HS-5 (cell line): ENCODE results near the gene GP1BA.
"Not testable (repeated sequence)": the region's sequence is repeated elsewhere in the genome, so short reads cannot be mapped to it uniquely, and the experiment has no call there.

Experiments
- DNase-seq: peaks from one replicate; pipeline ENCODE4 v3.0.0-alpha.2; 2012; ENCODE audit warnings: low read depth

The GP1BA gene

GRCh38 chr17:4901648-4902344, 30.3 kb upstream of the GP1BA start:
- no peak for DNase-seq

GRCh38 chr17:4902540-4902939, 29.5 kb upstream of the GP1BA start:
- DNase-seq, result no peak

- peak; percentile 45 for DNase-seq
Measured at GRCh38 chr17:4903051-4903818, 28.8 kb upstream of the GP1BA start, which contains the start of gene CHRNE. Gene CHRNE, minus strand, starts transcription at chr17:4903098. Its CDS starts 35 bp downstream, at chr17:4903063.

GRCh38 chr17:4906642-4907041, 25.4 kb upstream of the GP1BA start:
- DNase-seq, result not testable (repeated sequence)

GRCh38 chr17:4908301-4908700, 23.8 kb upstream of the GP1BA start:
- DNase-seq, result no peak

- DNase-seq, result peak; percentile 30
Measured at GRCh38 chr17:4908711-4909496, 23.2 kb upstream of the GP1BA start.

GRCh38 chr17:4913994-4914393, 18.1 kb upstream of the GP1BA start:
- DNase-seq, result no peak

- DNase-seq, result not testable (repeated sequence)
Measured at GRCh38 chr17:4914551-4914950, 17.5 kb upstream of the GP1BA start.

GRCh38 chr17:4919511-4920047, 12.5 kb upstream of the GP1BA start:
- DNase-seq, result no peak

- DNase-seq, result no peak
Measured at GRCh38 chr17:4920351-4921048, 11.6 kb upstream of the GP1BA start.

- DNase-seq, result no peak
Measured at GRCh38 chr17:4921320-4921719, 10.8 kb upstream of the GP1BA start.

GRCh38 chr17:4926577-4927335, 5.3 kb upstream of the GP1BA start:
- not testable (repeated sequence) for DNase-seq

GRCh38 chr17:4928881-4929280, 3.2 kb upstream of the GP1BA start:
- DNase-seq, result no peak

GRCh38 chr17:4932756-4933155, 679 bp downstream of the GP1BA start:
- DNase-seq, result no peak

GRCh38 chr17:4933646-4934045, 1.6 kb downstream of the GP1BA start:
- no peak for DNase-seq

GRCh38 chr17:4934173-4934979, 2.3 kb downstream of the GP1BA start:
- DNase-seq, result no peak

GRCh38 chr17:4935650-4936049, 3.6 kb downstream of the GP1BA start:
- no peak for DNase-seq

GRCh38 chr17:4936436-4936835, 4.4 kb downstream of the GP1BA start:
- DNase-seq, result no peak

- DNase-seq, result no peak
Measured at GRCh38 chr17:4937553-4937952, 5.5 kb downstream of the GP1BA start.

GRCh38 chr17:4938069-4938491, 6.0 kb downstream of the GP1BA start:
- no peak for DNase-seq
